Left hindlimb (tissue), 1 donor: ENCODE measurements around the gene PPP1R27.
"Not testable (repeated sequence)": the region's sequence is repeated elsewhere in the genome, so short reads cannot be mapped to it uniquely, and the experiment has no call there.

Source experiments
- DNase-seq: peaks from one replicate; pipeline ENCODE4 v3.0.0-alpha.2; 2018

The PPP1R27 gene

DNA sequence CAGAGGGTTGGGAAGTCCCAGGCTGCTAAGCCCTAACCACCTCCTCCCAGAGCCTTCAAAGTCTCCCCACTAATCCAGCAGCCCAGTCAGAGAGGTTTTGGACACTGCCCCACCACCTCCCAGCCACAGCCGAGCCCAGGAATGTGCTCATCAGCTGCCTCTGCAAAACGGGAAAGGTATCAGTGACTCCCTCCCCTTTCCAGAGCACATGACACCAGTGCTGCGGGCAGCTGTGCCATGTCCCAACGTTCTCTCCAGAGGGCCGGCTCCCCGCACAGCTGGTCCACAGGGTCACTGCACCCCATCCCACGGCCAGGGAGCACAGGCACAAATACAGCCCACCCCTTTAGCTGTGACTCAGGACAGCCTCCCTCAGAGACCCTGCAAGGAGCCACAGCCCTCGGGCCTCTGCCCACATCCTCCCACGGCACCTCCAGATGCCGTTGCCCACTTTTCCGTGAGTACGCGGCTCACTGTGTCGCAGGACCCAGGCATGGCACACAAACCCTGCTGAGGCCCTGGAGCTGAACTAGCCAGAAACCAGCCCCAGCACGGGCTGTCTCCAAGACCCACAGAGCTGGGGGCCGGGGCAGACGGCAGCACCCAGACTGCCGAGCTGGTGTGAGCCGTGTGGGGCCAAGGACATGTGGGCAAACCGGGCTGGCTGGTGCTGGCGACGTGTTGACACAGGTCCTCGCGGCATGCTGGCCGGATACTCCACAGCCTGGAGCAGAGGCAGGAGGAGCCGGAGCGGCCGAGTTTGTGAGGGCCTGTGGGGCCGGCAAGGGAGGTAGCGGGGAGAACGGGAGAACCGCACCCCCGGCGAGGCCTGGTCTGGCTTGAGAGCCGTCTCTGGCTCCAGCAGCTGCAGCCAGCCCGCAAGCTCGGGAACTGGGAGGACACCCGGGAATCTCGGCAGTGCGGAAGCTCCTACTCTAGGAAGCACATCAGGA is 6.3 kb upstream of the PPP1R27 start:
- no peak for DNase-seq

DNA sequence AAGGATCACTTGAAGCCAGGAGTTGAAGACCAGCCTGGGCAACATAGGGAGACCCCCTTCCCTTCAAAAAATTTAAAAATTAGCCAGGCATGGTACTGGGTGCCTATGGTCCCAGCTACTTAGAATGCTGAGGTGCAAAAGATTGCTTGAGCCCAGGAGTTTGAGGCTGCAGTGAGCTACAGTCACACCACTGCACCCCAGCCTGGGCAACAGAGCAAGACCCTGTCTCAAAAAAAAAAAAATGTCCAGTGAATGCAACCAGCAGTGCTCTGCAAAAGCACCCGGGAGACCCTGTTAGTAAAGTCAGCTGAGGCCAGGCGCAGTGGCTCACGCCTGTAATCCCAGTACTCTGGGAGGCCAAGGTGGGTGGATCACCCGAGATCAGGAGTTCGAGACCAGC is 5.2 kb upstream of the PPP1R27 start:
- not testable (repeated sequence) for DNase-seq

DNA sequence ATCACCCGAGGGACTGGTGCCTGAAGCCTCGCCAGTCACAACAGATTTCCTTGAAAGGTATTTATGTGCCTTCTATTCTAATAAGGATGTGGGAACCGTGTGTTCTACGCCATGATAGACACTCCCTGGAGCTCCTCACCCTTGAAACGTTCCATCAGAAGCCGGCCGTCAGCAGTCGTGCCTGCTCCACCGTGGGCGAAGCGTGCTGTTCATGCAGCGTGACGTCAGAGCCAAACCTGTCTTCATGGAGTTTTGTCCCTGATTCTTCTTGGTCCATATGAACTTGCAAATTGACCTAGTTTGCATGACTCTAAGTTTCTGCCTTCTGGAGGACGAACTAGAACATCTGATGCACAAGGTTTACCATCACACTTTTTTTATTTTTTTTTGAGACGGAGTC is 4.5 kb upstream of the PPP1R27 start:
- no peak for DNase-seq

DNA sequence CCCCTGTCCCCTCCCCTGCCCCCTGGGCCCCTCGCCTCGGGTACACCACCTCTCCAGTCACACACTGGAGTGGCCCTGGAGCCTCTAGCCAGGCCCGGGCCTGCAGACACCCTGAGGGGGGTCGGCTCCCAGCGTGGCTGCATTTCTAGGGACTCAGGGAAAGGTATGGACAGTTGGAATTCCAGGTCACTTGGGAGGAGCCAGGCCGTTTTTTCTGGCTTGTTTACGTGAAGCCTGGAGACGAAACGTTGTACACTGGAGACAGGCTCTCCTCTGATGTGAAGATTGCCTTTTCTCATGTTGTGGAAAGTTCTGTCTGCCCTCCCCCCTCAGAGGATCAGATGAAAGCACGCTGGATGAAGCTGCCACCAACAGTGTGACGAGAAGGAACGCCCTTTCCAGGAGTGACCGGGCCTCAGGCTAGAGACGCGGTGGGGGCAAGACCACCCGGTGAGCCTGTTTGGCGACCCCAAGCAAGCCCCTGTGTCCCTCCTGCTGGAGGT is 4.0 kb upstream of the PPP1R27 start:
- no peak for DNase-seq

DNA sequence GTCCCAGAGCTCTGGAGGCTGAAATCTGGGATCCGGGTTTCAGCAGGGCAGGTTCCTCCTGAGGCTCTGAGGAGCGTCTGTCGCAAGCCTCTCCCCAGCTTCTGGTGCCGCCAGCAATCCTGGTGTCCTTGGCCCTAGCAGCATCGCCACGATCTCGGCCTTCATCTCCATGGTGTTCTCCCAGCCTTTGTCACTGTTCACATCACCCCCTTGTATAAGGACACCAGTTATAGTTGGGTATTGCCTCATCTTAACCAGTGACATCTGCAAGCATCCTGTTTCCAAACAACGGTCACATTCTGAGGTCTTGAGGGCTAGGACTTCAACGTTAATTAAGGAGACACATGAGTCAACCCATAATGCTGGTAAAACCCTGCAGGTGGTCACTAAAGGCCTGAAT is 2.8 kb upstream of the PPP1R27 start:
- DNase-seq, result no peak

DNA sequence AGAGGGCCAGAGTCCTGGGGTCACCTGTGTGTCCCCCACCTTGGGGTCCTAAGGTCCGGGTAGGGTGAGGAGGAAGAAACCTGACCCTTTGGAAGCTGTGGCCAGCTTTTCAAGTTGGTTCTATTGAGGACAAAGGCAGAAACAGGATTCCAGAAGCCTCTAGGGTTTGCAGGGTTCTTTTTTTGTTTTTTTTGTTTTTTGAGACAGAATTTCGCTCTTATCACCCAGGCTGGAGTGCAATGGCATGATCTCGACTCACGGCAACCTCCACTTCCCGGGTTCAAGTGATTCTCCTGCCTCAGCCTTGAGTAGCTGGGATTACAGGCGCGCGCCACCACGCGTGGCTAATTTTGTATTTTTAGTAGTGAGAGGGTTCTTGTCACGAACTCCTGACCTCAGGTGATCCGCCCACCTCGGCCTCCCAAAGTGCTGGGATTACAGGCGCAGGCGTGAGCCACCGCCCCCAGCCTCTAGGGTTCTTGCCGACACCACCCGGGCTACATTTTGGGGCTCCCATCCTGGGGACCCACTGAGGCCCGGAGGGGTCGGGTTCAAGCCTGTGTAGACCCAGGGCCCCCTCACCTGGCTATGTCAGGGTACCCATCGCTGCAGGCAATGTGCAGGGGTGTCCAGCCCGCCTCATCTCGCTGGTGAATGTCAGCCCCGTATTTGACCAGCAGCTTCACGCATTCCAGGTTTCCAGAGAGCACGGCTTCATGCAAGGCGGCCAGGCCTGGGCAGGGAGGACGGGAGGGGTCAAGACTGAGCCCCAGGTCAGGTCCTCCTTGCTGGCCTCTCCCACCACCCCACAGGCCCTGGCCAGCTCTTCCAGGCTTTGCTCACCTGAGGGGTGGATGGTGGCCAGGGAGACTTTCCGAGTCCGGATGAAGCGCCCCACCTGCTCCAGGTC is 674 bp downstream of the PPP1R27 start:
- DNase-seq, result no peak

DNA sequence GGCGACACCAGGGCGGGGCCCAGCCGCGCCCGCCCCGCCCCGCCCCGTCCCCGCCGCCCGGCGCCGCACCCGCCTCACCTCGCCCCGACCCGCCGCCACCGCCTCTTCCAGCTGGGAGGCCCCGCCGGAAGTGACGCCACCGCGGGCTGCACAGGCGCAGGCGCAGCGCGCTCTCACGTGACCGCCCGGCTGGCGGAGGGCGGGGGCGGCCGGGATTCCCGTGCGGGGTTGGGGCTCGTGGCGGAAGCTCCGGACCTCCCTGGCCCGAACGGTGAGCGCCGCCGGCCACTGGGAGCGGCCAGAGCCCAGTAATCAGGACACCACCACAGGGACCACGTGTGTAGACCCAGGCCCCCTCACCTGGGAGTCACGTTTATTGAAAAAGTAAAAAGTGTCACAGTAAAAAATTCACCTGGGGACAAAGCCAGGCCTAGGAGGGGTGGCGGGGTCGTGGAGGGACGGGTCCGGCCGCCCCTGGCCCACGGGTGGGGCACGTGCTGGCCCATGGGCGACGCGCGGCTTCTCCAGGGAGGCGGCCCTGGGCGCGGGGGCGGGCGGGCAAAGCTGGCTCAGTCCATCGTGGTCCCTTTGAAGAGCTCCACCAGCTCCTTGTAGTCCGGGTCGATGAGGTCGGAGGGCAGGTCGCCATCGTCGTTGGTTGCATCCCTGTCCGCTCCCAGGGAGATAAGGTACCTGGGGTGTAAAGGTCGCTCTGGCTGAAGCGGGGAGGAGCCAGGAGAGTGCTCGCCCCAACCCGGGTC is 1.5 kb downstream of the PPP1R27 start, which contains the start of gene MCRIP1:
Gene MCRIP1 (minus strand): TSS at position 132 of the 761 bp plus-strand sequence. CDS start 8,785 bp downstream, outside the sequence.
- peak; percentile 96 for DNase-seq

DNA sequence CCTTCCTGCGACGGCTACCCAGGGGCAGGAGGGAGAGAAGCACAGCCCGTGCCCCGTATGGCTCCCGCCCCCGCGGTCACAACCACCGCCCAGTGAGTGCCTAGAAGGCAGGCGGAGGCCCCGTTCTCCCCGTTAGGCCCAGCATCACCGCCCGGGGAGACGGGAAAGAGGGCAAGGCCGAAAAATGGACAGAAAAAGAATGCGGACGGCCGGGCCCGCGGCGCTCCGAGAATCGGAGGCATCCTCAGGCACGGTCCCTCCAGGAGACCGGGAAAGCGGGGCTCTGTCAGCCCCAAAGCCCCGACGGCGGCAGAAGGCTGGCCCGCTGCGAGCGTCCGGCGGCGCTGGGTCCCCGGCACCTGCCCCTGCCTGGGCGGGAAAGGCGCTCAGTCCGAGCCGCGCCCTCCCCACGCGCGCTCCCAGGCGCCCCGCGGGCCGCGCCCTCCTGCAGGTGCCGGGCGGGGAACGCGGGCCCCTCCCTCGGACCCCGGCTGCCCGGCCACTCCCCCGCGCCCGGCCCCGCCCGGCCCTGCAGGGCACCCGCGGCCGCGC is 2.2 kb downstream of the PPP1R27 start:
- DNase-seq, result no peak

DNA sequence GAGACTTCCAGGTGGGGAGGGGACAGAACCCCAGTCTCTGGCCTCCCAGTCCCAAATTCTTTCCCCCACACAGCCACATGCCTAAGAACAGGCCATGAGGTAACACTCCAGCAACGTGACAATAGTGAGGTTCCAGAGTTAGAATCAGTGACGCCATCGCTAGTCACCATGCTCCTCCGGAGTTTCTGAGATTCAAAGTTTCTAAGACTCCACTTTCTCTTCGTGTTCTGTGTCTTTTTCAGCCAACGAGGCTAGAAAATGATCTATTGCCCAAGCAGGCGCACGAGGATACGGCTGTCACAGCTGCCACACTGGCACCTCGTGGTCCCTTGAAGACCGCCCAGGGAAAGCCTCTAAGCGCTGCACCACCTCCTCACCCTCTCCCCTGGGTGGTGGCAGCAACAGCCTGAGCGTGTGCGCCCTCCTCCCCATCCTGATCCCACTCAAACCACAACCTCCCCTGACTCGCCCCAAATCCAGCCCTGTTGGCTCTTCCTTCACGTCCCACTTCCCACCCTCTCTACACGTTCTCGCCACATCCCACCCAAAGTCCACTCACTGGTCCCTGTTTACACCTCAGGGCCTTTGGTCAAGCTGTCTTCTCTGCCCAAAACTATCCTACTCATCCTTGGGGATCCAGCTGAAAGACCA is 2.8 kb downstream of the PPP1R27 start:
- DNase-seq, result no peak

DNA sequence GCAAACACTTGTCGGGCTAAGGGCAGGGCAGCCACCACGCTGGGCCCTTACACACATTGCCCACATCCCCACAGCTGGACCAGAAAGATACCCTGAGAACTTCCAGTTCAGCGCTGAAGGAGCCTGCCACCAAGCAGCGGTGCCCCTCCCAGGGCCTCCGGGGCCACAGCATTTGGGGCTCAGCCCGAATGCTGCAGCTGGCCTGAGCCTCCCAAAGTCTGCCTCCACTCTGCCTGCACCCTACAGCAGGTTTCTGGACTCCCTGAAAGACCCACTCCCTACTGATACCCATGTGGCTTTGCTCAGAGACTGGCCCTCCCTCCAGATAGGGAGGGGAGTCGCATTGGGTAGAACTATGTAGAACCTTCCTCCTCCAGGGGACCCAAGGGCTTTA is 3.3 kb downstream of the PPP1R27 start:
- no peak for DNase-seq

DNA sequence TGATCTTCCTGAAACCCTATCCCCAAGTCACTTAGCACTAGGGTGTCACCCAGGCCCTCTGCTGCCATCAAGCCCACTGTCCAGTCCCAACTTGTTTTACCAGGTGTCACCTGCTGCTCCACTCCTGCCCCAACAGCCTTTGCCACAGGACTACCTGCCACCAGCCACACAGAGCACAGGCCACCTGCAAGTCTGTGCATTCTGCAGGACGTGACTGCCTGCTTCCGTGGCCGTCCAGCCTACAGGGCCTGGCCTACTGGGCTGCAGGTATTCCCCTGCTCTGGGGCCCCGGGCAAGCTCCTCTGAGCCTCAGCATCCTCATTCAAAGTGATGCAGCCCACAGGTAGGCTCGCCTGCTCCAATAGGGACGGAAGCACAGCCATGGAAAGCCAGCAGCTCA is 5.0 kb downstream of the PPP1R27 start:
- no peak for DNase-seq

DNA sequence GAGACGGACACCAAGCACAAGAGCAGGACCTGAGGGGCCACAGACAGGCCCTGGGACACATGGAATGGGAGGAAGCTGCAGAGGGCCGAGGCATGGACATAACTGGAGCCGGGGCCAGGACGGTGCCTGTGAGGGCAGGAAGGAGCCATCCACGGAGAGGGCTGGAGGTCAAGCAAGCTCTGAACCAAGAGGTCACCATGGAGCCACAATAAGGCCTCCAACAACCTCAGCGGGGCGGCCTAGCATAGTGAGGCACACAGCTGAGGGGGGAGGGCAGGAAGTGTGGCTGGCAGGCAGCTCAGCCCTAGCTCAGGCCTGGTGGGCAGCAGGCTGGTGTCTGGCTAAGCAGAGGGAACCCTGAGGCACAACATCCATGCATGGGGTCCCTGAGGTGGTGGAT is 6.2 kb downstream of the PPP1R27 start:
- DNase-seq, result no peak

DNA sequence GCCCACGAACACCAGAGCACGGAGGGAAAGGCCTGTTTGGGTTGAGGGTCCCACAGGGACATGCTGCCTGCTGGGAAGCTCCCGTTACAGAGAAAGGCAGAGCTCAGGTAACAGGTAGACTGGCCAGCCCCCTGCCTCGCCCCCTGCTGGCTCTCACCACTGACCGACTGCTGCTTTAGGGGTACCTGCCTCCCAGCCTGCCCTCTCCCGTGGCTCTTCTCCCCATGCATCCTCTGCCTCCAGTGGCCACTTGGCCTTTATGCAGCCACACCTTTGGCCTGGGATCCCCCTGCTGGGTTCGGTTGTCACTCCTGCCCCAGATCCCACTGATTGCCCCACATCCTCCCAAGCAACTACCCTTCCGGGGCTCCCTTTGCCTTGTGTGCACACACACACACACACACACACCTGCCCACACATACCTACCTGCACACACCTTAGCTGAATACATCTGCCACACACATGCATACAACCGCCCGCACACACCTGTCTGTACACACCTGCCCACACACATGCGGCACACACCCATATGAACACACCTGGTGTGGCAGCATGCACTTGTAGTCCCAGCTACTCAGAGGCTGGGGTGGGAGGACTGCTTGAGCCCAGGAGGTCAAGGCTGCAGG is 8.9 kb downstream of the PPP1R27 start:
- no peak for DNase-seq

DNA sequence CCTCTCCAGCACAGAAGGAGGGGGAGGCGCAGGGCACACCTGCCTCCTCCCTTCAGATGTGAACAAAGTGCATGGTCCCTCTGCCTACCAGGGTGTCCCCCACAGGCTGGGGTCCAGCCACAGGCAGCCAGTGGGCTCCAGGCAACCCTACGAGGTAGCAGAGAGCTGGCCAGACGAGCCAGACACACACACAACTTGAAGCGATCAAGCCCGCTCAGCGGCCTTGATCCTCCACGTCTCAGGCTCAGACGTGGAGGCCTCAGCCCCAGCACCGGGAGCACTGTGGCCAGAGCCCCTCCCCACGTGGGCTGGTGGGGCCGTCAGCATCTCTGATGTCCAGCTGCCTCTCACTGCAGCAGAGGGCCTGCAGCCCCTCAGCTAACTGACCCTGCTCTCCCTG is 10.3 kb downstream of the PPP1R27 start:
- DNase-seq, result no peak

DNA sequence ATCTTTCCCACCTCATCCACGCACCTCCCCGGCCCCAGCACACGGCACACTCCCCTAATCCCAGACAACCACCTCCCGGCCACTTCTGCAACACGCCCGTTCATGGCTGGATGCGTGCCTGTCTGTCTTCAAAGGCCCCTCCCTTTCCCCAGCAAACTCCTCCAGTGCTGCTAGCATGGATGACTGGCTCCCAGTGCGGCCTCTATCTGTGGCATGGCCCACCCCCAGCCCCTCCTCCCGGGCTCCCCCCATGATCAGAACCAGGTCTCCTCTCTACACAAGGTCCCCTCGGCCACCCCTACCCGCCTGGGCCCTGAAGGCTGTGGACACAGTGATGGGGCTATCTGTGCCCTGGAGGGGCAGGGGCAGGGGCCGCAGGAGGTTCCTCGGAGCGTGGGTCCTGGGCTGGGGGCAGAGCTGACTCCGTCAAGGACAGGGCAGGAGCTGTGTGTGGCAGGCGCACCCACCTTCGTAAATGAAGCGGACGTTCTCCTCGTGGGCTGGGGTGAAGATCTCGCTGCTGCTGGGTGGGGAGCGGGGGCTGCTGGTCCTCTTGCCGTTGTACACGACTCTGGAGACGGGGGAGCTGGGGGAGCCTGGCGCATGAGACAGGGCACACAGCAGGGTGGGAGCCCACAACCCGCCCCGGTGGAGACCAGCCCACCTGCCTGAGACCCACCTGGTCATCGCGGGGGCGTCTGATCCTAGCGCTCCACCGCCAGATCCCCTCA is 10.9 kb downstream of the PPP1R27 start:
- no peak for DNase-seq

DNA sequence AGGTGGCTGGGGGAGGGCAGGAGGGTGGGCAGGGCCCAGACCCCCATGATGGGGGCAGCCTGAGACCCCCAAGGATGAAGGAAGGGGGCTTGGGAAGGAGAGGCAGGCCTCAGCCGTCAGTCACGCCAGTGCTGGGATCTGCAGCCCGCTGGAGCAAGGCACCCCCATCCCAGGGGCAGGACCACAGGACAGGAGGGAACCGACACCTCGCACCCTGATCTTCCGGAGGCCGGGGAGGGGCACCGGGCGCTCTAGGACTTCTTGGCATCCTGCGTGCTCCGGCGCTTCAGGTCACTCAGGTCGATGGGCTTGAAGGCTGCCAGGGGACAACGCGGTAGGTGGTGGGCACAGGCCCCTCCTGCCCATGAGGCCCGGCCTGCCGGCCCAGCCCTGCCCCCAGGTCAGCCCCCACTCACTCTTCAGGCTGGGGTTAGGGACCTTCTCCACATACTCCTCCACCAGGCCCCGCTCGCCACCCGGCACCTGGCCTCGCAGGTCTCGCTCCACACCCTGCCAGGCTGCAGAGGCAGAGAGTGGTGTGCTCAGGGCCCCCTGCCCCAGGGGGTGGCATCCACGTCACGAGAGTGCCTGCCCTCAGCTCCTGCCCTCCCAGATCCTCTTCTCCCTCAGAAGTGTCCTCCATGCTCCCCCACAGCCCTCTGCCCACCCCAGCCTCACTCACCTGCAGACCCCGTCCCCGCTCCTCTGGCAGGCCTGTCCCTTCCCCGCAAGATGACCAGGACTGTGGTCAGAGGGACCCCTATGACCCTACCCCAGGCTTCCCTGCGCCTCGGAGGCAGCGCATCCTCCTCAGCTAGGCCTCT is 11.6 kb downstream of the PPP1R27 start:
- no peak for DNase-seq

DNA sequence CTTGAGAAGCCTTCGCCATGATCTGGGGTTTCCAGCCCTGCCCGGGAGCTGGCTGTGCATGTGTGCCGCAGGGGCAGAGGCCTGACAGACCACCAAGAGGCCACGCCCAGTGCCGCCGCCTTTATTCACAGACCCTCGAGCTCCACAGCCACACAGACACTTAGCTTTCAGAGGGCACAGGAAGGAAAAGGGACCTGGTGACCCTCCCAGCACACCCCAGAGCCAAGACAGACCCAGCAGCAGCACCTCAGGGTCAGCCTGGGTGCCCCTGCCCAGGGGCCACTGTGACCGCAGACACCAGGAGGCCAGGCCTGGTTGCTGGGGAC is 12.6 kb downstream of the PPP1R27 start:
- DNase-seq, result no peak

DNA sequence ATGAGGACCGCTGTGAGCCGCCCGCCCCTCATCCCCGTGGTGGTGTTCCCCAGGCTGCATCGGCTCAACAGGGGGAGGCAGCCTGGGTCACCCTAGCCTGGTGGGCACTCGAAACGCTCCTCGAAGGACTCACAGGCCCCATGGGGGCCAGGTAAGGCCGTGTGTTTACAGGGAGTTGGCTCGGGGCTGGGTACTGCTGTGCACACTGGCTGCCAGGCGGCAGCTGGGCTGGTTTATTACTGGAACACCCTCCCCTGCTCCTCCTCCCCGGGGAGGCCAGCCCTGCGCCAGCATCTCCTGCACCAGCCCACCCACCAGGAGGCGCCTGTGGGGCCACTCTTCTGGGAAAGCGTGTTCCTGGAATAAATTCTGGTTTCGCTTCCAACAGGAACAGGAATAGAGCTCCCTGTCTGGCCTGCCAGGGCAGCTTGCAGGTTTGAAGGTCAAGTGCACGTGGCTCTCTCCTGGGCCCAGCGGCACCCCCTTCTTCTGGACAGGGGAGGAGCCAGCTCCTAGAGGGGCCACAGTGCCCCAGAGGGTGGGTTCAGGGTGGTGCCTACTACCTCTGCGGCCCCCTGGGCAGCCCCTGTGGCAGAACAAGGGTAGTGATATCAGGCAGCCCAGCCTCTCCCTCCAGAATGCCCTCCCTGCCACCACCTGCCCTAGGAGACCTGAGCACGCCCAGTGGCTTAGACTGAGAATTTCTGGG is 13.1 kb downstream of the PPP1R27 start:
- peak; percentile 65 for DNase-seq

DNA sequence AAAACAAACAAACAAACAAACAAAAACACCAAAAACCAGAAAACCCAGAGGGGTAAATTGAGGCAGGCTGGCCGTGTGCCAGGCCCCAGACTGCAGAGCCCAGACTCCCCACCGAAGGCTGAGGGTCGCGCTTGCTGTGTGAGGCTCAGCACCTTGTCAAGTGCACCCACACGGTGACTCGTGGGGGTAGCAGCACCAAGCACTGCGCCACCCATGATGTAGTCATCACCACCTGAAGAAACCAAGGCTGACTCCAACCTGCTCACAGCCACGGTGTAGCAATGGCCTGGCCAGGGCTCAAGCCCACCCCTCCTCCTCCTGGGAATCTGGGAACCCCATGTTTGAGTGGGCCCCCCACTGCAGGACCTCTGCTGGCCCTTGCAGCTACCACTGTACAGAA is 13.7 kb downstream of the PPP1R27 start:
- no peak for DNase-seq
